Measurements from ENCODE around the gene NR0B1.

The NR0B1 gene

GRCh38 chrX:30309139-30309571 lies at the start of gene NR0B1:
NR0B1 (minus strand) TSS chrX:30309390; CDS start chrX:30309363, 27 bp downstream.
- DNase-seq = no peak

GRCh38 chrX:30349946-30350345 lies 40.8 kb upstream of the NR0B1 start:
- no peak for DNase-seq

GRCh38 chrX:30343206-30343605 lies 34.0 kb upstream of the NR0B1 start:
- DNase-seq = no peak

DNA sequence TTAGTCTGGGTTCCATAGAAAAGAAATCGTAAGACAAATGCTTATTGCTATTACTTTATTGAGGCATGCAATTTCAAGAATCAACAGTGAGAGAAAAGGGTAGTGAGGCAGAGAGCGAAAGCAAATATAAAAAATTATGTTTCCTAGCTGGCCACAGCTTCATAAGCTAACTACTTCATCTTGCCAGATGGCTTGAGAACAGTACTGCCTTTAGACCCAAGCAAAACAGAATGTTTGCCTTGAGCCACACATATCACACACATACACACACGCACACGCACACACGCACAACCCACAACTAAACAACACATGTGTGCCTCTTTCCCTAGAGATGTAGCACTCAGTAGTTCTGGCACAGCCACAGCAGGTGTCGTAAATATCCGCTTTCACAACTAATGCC lies 31.6 kb upstream of the NR0B1 start:
- no peak for DNase-seq

DNA sequence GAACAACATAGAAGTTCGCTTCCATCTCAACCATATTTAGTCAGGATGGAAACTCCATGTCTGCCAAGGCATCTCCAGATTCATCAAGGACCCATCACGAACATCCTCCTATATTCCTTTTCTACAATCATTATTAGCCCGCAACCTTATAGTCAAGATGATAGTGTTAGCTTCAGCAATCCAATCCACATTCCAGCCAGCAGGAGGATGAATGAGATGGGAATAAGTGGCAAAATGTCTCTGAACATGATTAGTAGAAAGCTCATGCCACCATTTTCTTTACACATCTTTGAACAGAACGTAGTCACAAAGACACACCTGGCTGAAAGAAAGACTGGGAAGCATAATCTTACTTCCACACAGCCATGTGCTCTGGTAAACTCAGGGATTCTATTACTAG lies 18.6 kb upstream of the NR0B1 start:
- DNase-seq = no peak

GRCh38 chrX:30317308-30317707 lies 8.1 kb upstream of the NR0B1 start:
- no peak for DNase-seq

- DNase-seq = no peak
Observed at GRCh38 chrX:30313322-30313721, 4.1 kb upstream of the NR0B1 start.

- no peak for DNase-seq
Observed at GRCh38 chrX:30312858-30313257, 3.7 kb upstream of the NR0B1 start.

DNA sequence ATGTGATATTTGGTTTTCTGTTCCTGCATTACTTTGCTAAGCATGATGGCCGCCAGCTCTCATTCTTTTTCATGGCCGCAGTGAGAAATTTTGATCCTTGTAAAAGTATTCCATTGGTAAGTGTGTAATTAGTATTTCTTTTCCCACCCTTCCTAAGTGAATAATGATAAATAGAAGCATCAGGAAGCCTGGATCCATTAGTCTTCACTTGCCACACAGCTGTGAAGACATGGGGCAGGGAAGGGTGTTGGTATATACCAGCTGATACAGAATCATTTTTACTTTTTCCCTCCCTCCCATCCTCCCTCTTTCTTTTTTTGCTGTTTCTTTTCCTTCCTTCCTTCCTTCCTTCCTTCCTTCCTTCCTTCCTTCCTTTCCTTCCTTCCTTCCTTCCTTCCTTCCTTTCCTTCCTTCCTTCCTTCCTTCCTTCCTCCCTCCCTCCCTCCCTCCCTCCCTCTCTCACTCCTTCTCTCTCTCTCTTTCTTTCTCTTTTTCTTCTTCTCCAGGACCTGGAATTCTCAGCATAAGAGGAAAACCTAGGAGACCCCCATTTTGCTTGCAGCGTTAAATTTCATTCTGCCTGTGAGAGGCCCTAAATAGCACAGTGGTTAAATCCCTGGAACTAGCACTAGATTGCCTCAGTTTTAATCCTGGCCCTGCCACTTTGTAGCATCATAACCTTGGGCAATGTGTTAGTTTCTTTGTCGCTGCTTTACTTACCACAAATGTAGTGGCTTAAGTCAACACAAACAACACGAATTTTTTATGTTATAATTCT lies 1.4 kb upstream of the NR0B1 start:
- no peak for DNase-seq

GRCh38 chrX:30308263-30309138 lies 689 bp downstream of the NR0B1 start:
- DNase-seq = peak in 1 of 2 donors; percentile 0

GRCh38 chrX:30307466-30307865 lies 1.7 kb downstream of the NR0B1 start:
- no peak for DNase-seq

- no peak for DNase-seq
Observed at GRCh38 chrX:30304866-30305265, 4.3 kb downstream of the NR0B1 start.

DNA sequence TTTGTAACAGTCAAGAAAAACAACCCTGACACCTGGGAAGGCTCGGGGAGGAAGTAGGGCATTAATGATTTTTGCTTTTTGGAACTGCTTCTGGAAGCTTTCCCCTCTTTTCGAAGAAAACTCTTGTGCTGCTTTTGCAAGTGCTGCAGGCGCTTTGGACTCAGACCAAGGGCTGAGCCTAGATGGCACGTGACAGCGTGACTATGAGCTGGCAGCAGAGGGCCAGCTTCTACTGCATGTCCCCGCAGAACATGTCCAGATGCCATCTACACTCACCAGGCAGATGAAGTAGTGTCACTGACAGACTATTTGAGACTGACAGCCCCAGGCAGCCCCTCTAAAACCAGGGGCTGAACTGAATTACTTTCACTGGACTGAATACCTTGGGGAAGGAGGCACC lies 6.2 kb downstream of the NR0B1 start:
- DNase-seq = no peak

DNA sequence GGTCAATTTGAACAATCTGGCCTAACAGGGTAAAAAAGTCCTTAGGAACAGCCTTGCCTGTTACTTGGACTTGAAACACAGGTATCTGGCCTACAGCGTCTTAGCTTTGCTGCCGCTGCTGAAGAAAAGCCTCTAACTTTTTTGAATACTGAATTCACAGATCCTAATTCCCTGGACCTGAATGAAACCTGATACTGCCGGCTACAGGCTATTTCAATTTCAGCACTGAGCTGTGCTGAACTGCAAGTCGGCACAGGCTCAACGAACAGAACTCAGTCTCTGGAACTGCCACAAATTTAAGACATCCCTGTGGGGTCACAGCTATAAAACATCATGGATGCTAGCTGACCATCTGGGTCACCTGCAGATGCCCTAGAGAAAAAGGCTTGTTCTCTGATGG lies 7.2 kb downstream of the NR0B1 start:
- no peak for DNase-seq

DNA sequence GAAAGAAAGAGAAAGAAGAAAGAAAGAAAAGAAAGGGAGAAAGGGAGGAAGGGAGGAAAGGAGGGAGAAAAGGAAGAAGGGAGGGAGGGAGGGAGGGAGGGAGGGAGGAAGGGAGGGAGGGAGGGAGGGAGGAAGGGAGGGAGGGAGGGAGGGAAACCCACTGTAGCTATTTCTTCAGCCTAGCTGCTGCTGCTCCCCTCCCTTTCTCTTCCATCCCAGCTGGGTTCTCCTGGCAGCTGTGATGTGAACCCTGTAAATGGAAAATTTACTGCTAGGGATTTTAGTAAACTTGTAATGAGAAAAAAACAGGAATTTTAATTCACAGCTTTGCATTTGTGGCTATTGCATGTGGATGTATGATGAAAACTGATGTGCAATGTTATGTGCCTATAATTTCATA lies 8.0 kb downstream of the NR0B1 start:
- no peak for DNase-seq

GRCh38 chrX:30296408-30297254 lies 12.6 kb downstream of the NR0B1 start:
- no peak for DNase-seq

DNA sequence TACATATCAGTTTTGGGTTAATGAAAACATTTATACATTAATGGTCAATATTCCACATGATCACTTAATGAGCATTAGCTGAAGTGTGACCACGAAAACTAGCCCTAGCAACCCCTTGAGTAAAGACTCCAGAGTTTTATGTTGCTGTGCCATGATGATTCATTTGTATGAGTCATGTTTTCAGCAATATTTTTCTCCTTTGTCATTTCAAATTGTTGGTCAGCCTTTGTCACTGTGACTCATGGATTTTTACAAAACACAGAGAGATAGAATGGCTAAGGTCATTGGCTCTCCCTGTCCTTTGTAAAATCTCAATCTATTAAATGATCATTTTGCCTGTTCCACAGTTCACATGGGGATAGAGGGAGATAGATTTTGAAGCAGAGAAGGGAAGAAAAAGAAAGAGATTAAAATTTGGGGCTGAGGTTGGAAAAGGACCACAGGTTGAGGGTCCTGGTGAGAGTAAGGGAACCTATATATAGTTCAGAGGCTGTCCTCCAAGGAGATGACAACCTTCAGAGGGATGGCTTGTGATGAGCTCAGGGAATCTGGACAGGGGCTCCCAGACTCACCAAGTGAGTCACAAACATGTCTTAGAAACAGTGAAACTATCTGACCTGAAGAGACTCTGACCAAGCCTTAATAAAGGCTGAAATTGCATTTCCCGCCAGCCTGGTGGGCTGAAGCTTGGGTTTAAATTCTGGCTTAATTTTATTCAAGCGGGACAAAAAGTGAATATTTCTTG lies 25.6 kb downstream of the NR0B1 start:
- DNase-seq = no peak

- no peak for DNase-seq
Observed at GRCh38 chrX:30282527-30282926, 26.7 kb downstream of the NR0B1 start.

GRCh38 chrX:30280428-30280827 lies 28.8 kb downstream of the NR0B1 start:
- DNase-seq = no peak

GRCh38 chrX:30278365-30278764 lies 30.8 kb downstream of the NR0B1 start:
- DNase-seq = no peak

DNA sequence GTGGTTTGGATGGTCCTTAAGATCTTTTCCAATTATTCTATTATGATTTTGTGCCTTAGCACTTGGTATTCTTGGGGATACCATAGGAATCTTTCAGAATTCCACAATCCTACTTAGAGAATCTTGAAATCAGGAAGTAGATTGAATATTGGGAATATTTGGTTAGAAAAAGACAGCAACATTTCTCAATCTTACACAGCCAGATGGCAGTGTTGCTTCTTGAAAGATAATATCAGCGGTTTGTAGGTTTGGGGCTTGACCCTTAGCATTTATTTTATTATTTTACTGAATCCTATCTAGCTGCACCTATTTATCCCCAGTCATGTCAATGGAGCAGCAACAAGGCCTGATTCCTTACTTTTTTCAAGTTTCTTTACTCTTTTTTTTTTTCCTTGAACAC lies 33.7 kb downstream of the NR0B1 start:
- no peak for DNase-seq

GRCh38 chrX:30270639-30271038 lies 38.6 kb downstream of the NR0B1 start:
- no peak for DNase-seq
